ENCODE results near the gene RPS27. TPM values are rescaled to one million over a fixed set of nuclear protein-coding genes. Genes with fewer than 3 reads are reported as not detected.

Gene RPS27
- total RNA-seq, 1 experiment from 2014 or later = 3,064 TPM

DNA sequence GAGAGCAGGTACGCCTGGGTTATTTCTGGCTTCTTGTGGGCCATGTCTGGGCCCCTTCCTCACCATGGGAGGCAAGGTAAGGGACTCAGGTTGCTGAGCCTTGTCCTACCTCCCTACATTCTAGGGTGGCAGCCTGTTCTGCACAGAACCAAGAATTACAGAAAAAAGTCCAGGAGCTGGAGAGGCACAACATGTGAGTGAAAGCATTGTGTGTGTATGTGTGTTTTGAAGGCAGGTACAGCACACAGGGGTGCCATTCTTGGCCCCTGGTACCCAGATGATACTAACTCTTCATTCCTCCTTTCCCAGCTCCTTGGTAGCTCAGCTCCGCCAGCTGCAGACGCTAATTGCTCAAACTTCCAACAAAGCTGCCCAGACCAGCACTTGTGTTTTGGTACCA is 17.5 kb upstream of the RPS27 start:
- H3K27me3 Mint-ChIP-seq (ENCODE audit: insufficient read depth, unreplicated experiment) = no peaks in the 10 kb centered on the region
- no peak for DNase-seq (ENCODE audit: unreplicated experiment)
- TF ChIP-seq CTCF (IDR thresholded peaks at IDR 0.05; ENCODE audit: unreplicated experiment) = no peak
- intact Hi-C loops (cut with micrococcal nuclease) = no loop called here
- no peak overlapping the region for H3K27ac Mint-ChIP-seq (ENCODE audit: low read depth, unreplicated experiment)
- ChIA-PET CTCF (interaction anchor here (1.0 kb wide), 1 partner anchor 191 kb away, joined by 3 read pairs; no protein-coding TSS in a partner anchor), POLR2A (interaction anchor here (0.6 to 9.6 kb wide), 4 partner anchors 10 to 48 kb away, joined by 3 to 647 read pairs (median 126); partner anchors contain the start of genes CREB3L4, CRTC2, DENND4B and RAB13)
- H3K9me3 Mint-ChIP-seq (ENCODE audit: unreplicated experiment) = no peaks in the 10 kb centered on the region
- no peak overlapping the region for H3K4me3 Mint-ChIP-seq (ENCODE audit: unreplicated experiment)
- no TSS peak for BruUV-seq (replicated peaks)
- peaks cover 28% of the 10 kb centered on the region for H3K4me1 Mint-ChIP-seq (ENCODE audit: insufficient read depth, unreplicated experiment)
- H3K36me3 Mint-ChIP-seq (ENCODE audit: insufficient read depth, unreplicated experiment) = peaks cover 50% of the 10 kb centered on the region

GRCh38 chr1:153973525-153973924 is 17.0 kb upstream of the RPS27 start:
- H3K4me1 Mint-ChIP-seq (ENCODE audit: insufficient read depth, unreplicated experiment) = peaks cover 29% of the 10 kb centered on the region
- no peak for TF ChIP-seq CTCF (IDR thresholded peaks at IDR 0.05; ENCODE audit: unreplicated experiment)
- no peaks in the 10 kb centered on the region for H3K27me3 Mint-ChIP-seq (ENCODE audit: insufficient read depth, unreplicated experiment)
- H3K27ac Mint-ChIP-seq (ENCODE audit: low read depth, unreplicated experiment) = no peak overlapping the region
- ChIA-PET CTCF (interaction anchor here (1.0 kb wide), 1 partner anchor 192 kb away, joined by 3 read pairs; no protein-coding TSS in a partner anchor), POLR2A (interaction anchor here (0.6 to 9.6 kb wide), 6 partner anchors 11 to 891 kb away, joined by 3 to 647 read pairs (median 4); partner anchors contain the start of genes CREB3L4, CRTC2, DENND4B and RAB13)
- H3K9me3 Mint-ChIP-seq (ENCODE audit: unreplicated experiment) = no peaks in the 10 kb centered on the region
- no peak overlapping the region for H3K4me3 Mint-ChIP-seq (ENCODE audit: unreplicated experiment)
- intact Hi-C loops (cut with micrococcal nuclease) = no loop called here
- H3K36me3 Mint-ChIP-seq (ENCODE audit: insufficient read depth, unreplicated experiment) = peaks cover 47% of the 10 kb centered on the region
- DNase-seq (ENCODE audit: unreplicated experiment) = no peak
- no TSS peak for BruUV-seq (replicated peaks)

GRCh38 chr1:153976819-153977249 is 13.7 kb upstream of the RPS27 start:
- Mint-ChIP-seq H3K36me3 (ENCODE audit: insufficient read depth, unreplicated experiment) (peaks cover 64% of the 10 kb centered on the region), H3K4me1 (ENCODE audit: insufficient read depth, unreplicated experiment) (peaks cover 23% of the 10 kb centered on the region), H3K9me3 (ENCODE audit: unreplicated experiment) (no peaks in the 10 kb centered on the region), H3K27me3 (ENCODE audit: insufficient read depth, unreplicated experiment) (no peaks in the 10 kb centered on the region), H3K4me3 (ENCODE audit: unreplicated experiment) (peak overlapping the region; percentile 98), H3K27ac (ENCODE audit: low read depth, unreplicated experiment) (peak overlapping the region; percentile 96)
- intact Hi-C loops (cut with micrococcal nuclease) = no loop called here
- no TSS peak for BruUV-seq (replicated peaks)
- ChIA-PET CTCF (interaction anchor here (0.6 to 5.2 kb wide), 7 partner anchors 10 to 1019 kb away, joined by 3 to 64 read pairs (median 6); partner anchors contain the start of genes CREB3L4, RAB13 and RPS27), POLR2A (interaction anchor here (0.5 to 9.6 kb wide), 41 partner anchors 14 to 1149 kb away, joined by 3 to 647 read pairs (median 4); partner anchors contain the start of genes CHTOP, CREB3L4, CRTC2 and DENND4B)
- DNase-seq (ENCODE audit: unreplicated experiment) = peak; percentile 26
- TF ChIP-seq CTCF (IDR thresholded peaks at IDR 0.05; ENCODE audit: unreplicated experiment) = no peak

- no peak for TF ChIP-seq CTCF (IDR thresholded peaks at IDR 0.05; ENCODE audit: unreplicated experiment)
- ChIA-PET POLR2A (interaction anchor here (0.6 to 9.6 kb wide), 51 partner anchors 13 to 1152 kb away, joined by 3 to 647 read pairs (median 4); partner anchors contain the start of genes CHTOP, CREB3L4, CRTC2 and DENND4B), CTCF (interaction anchor here (0.6 to 5.2 kb wide), 16 partner anchors 11 to 1498 kb away, joined by 3 to 64 read pairs (median 5); partner anchors contain the start of genes CREB3L4, DENND4B, GATAD2B and RAB13)
- Mint-ChIP-seq H3K4me3 (ENCODE audit: unreplicated experiment) (peak within 1 kb of the TSS; percentile 98), H3K4me1 (ENCODE audit: insufficient read depth, unreplicated experiment) (peaks cover 23% of the 10 kb centered on the region), H3K27ac (ENCODE audit: low read depth, unreplicated experiment) (peak within 1 kb of the TSS; percentile 96), H3K36me3 (ENCODE audit: insufficient read depth, unreplicated experiment) (peaks cover 63% of the 10 kb centered on the region), H3K27me3 (ENCODE audit: insufficient read depth, unreplicated experiment) (no peaks in the 10 kb centered on the region), H3K9me3 (ENCODE audit: unreplicated experiment) (no peaks in the 10 kb centered on the region)
- intact Hi-C loops (cut with micrococcal nuclease) = no loop called here
- peak; percentile 93 for DNase-seq (ENCODE audit: unreplicated experiment)
- BruUV-seq (replicated peaks) = TSS peak; percentile 62
Observed at GRCh38 chr1:153977250-153978240, 13.0 kb upstream of the RPS27 start, which contains the start of gene JTB. TSS of gene JTB (minus strand) at chr1:153977674. CDS start at chr1:153977252, 422 bp downstream.

Data from MCF 10A (cell line).